Choroid plexus epithelial cell (primary cell): ENCODE data around the gene RNF144A.

ENCODE experiments used
- DNase-seq: peaks from one replicate; pipeline ENCODE4 v3.0.0-alpha.2; 2010; ENCODE audit warnings: low read depth
- H3K4me3 ChIP-seq: 2 replicates; pipeline ENCODE4 v1.5.1; 2011; ENCODE audit warnings: low read depth, mild to moderate bottlenecking, control low read depth, low read length, moderate library complexity
- TF ChIP-seq, protein P1 (sequence below): conservative IDR thresholded peaks from 2 replicates; pipeline ENCODE4 v1.5.1; 2011; ENCODE audit warnings: low read depth, mild to moderate bottlenecking, control low read depth, inconsistent platforms, low read length, moderate library complexity

The RNF144A gene

DNA sequence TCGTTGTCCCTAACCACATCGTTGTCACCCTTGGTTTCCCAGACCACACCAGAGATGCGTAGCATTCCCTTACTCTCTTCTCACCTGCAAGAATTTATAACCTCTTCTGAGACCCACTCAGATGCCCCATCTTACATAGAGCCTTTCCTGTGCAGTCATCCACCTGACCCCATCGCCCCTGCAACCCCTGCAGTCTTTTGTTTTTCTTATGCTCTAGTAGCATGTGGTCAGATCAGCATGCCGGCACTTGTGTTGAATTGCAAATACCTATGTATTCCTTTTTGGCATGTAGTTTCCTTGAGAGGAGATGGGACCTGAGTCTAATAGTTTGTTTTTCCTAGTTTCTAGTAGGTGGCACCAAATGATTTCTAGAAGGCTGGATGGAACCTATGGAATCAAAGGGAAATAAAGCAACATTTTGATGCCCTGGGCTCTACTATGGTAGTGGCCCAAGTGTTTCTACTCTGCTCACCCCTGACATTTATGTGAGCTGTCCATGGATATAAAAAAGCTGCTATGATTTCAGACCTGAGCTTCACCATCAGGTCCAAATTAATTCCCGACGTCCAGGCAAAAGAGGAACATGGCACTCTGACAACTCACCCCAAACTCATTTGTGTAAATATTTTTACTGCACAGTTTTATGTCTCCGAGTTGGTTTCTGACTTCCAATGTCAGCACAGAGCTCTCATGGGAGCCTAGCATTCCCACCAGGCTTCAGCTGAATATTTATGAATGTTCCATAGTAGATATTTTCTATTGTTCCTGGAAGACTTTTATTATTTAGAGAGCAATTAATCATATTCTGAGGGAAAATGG lies 143.6 kb downstream of the RNF144A start:
- no peak overlapping the region for H3K4me3 ChIP-seq
- TF ChIP-seq, protein P1, sequence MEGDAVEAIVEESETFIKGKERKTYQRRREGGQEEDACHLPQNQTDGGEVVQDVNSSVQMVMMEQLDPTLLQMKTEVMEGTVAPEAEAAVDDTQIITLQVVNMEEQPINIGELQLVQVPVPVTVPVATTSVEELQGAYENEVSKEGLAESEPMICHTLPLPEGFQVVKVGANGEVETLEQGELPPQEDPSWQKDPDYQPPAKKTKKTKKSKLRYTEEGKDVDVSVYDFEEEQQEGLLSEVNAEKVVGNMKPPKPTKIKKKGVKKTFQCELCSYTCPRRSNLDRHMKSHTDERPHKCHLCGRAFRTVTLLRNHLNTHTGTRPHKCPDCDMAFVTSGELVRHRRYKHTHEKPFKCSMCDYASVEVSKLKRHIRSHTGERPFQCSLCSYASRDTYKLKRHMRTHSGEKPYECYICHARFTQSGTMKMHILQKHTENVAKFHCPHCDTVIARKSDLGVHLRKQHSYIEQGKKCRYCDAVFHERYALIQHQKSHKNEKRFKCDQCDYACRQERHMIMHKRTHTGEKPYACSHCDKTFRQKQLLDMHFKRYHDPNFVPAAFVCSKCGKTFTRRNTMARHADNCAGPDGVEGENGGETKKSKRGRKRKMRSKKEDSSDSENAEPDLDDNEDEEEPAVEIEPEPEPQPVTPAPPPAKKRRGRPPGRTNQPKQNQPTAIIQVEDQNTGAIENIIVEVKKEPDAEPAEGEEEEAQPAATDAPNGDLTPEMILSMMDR: no peak
- DNase-seq: no peak

DNA sequence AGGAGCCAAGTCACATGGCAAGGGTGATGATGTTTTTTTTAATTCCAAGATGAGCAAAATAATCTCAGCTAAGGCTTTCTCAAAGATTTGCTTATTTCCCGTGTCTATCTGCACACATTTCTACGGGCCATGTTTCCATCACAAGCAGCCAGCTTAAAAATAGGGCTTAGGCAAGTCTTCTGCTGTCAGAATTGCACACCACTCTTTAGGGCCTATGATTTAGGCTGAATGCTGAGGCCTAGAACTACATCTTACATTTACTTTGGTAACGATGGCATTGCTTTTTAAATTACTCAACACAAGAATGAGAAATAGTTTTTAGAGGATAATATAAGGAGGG lies 144.2 kb downstream of the RNF144A start:
- TF ChIP-seq, protein P1: no peak
- DNase-seq: no peak
- no peak overlapping the region for H3K4me3 ChIP-seq

DNA sequence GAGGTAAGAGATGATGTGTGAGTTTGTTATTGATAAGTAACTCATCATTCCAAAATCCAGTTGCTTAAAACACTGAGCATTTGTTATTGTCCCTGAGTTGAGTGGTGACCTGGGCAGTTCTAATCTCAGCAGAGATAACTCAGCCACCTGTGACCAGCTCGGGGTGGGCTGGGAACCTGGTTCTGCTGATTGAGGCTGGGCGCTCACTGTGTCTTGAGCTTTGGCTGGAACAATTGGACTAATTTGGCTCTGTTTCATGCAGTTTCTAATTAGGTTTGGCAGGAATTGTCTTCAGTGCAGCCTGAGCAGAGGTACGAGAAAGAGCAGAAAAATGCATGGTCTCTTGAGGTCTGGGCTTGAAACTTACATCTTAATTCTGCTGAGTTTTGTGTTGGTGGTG lies 144.7 kb downstream of the RNF144A start:
- TF ChIP-seq, protein P1: no peak
- H3K4me3 ChIP-seq: no peak overlapping the region
- no peak for DNase-seq

- TF ChIP-seq, protein P1: no peak
- no peak for DNase-seq
- no peak overlapping the region for H3K4me3 ChIP-seq
Measured at GRCh38 chr2:7063789-7064188, 146.6 kb downstream of the RNF144A start.

DNA sequence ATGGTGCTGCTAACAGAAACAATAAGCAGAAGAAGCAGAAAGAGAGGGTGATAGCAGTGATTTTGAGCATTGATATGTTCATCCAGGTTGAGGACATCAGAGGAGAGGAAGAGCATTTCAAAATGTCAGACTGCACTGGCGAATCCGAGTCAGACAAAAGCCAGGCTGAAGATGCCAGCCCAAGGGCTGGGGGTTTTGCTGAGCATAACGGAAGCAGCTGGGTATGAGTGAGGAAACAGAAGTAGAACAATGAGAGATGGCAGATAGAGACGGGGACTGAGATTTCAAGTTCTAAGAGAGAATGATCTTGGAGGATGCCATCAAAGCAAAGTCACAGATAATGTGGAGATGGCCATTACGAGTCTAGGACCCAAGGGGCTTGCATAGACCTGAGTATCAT lies 151.2 kb downstream of the RNF144A start:
- TF ChIP-seq, protein P1: no peak
- no peak for DNase-seq
- H3K4me3 ChIP-seq: no peak overlapping the region

GRCh38 chr2:7070483-7070882 lies 153.3 kb downstream of the RNF144A start:
- DNase-seq: no peak
- TF ChIP-seq, protein P1: no peak
- no peak overlapping the region for H3K4me3 ChIP-seq

DNA sequence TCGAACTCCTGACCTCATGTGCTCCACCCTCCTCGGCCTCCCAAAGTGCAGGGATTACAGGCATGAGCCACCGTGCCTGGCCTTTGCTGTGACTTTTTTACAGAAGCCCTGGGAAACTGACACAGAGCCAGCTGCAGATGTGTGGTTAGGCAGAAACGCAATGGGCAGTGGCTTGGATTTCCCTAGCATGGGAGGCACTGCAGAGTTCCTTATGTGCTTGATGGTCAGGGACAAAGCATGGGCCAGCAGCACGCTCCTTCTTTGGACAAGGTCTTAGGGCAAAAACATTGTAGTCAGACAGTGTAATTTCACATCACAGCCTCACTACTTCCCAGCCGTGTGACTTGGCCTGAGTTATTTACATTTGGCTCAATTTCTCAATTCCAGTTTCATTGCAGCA lies 153.9 kb downstream of the RNF144A start:
- TF ChIP-seq, protein P1: no peak
- DNase-seq: no peak
- H3K4me3 ChIP-seq: no peak overlapping the region
